Lower lobe of right lung (tissue), 2 donors: ENCODE data around the gene TSSK3. TPM values are rescaled to one million over a fixed set of nuclear protein-coding genes. Genes with fewer than 3 reads are reported as not detected.

Source experiments
- ATAC-seq, 2 donors: fragments of 200-7000 bp; cut with Tn5 transposase; one replicate each; pipeline ENCODE4 v1.9.1; 2020 to 2022; ENCODE audit warnings: mild to moderate bottlenecking in 2 of 2, moderate library complexity in 2 of 2
- DNase-seq: peaks from one replicate; pipeline ENCODE4 v3.0.0-alpha.2; 2020
- H3K27ac ChIP-seq: fragments of 200-600 bp; one replicate; pipeline ENCODE4 v1.8.0; 2022
- H3K27me3 ChIP-seq: fragments of 200-600 bp; one replicate; pipeline ENCODE4 v1.8.0; 2022; ENCODE audit warnings: low read depth
- H3K36me3 ChIP-seq: fragments of 200-600 bp; one replicate; pipeline ENCODE4 v1.8.0; 2022; ENCODE audit warnings: mild to moderate bottlenecking
- H3K4me1 ChIP-seq: fragments of 200-600 bp; one replicate; pipeline ENCODE4 v1.8.0; 2022
- H3K4me3 ChIP-seq: fragments of 200-600 bp; one replicate; pipeline ENCODE4 v1.8.0; 2022; ENCODE audit warnings: mild to moderate bottlenecking
- H3K9me3 ChIP-seq: fragments of 200-600 bp; one replicate; pipeline ENCODE4 v1.8.0; 2022
- CTCF ChIP-seq: fragments of 200-600 bp; IDR thresholded peaks from one replicate; pipeline ENCODE4 v1.8.0; 2022; ENCODE audit warnings: antibody characterized with exemption, mild to moderate bottlenecking
- intact Hi-C: fragments of 100-400 bp; cut with DNase I; formaldehyde crosslinking; loops from one replicate; pipeline ENCODE4 v1.11.0; 2022
- total RNA-seq: library from RNA; stranded (reverse); fragmentation: NEBNext Ultra II Directional; extraction: Animal tissue kit (Norgen Biotek cat#: 25700); gene quantifications from one replicate; pipeline ENCODE4 v1.2.1, GENCODE V29; 2021
- donor health status: DM: no; HTN: yes; CAD: no; lungs with severe emphysema.

The TSSK3 gene
- total RNA-seq, 1 donor from 2014 or later = 2.1 TPM

- no peaks in the 10 kb centered on the region for H3K36me3 ChIP-seq
- H3K9me3 ChIP-seq = no peaks in the 10 kb centered on the region
- no peaks in the 10 kb centered on the region for H3K4me1 ChIP-seq
- H3K27ac ChIP-seq = peak overlapping the region; percentile 26
- peak; percentile 95 to 97 for ATAC-seq
- peak; percentile 91 for TF ChIP-seq CTCF
- H3K27me3 ChIP-seq = no peaks in the 10 kb centered on the region
- H3K4me3 ChIP-seq = no peak overlapping the region
- peak; percentile 87 for DNase-seq
- intact Hi-C loops = no loop called here
Measured at GRCh38 chr1:32400876-32401631, 38.7 kb downstream of the TSSK3 start.

GRCh38 chr1:32404946-32405345, 42.6 kb downstream of the TSSK3 start:
- no peaks in the 10 kb centered on the region for H3K4me1 ChIP-seq
- DNase-seq (no peak), ATAC-seq (no peak)
- no peaks in the 10 kb centered on the region for H3K9me3 ChIP-seq
- intact Hi-C loops = no loop called here
- H3K27me3 ChIP-seq = no peaks in the 10 kb centered on the region
- H3K4me3 ChIP-seq = no peak overlapping the region
- H3K27ac ChIP-seq = no peak overlapping the region
- H3K36me3 ChIP-seq = no peaks in the 10 kb centered on the region
- no peak for TF ChIP-seq CTCF

GRCh38 chr1:32405672-32406467, 43.5 kb downstream of the TSSK3 start:
- Histone ChIP-seq H3K27ac (no peak overlapping the region), H3K27me3 (no peaks in the 10 kb centered on the region), H3K36me3 (no peaks in the 10 kb centered on the region), H3K9me3 (no peaks in the 10 kb centered on the region), H3K4me1 (no peaks in the 10 kb centered on the region), H3K4me3 (no peak overlapping the region)
- intact Hi-C loops = no loop called here
- DNase-seq = no peak
- ATAC-seq = peak in 1 of 2 donors; percentile 42
- TF ChIP-seq CTCF = no peak

GRCh38 chr1:32406629-32407111, 44.3 kb downstream of the TSSK3 start:
- Histone ChIP-seq H3K36me3 (no peaks in the 10 kb centered on the region), H3K4me1 (no peaks in the 10 kb centered on the region), H3K9me3 (no peaks in the 10 kb centered on the region), H3K27ac (no peak overlapping the region), H3K4me3 (no peak overlapping the region), H3K27me3 (no peaks in the 10 kb centered on the region)
- DNase-seq (no peak), ATAC-seq (no peak)
- intact Hi-C loops = no loop called here
- TF ChIP-seq CTCF = no peak

GRCh38 chr1:32411261-32411660, 48.9 kb downstream of the TSSK3 start:
- Histone ChIP-seq H3K4me1 (peaks cover 7% of the 10 kb centered on the region), H3K4me3 (no peak overlapping the region), H3K36me3 (no peaks in the 10 kb centered on the region), H3K27me3 (no peaks in the 10 kb centered on the region), H3K9me3 (no peaks in the 10 kb centered on the region), H3K27ac (no peak overlapping the region)
- no peak for DNase-seq
- intact Hi-C loops = no loop called here
- no peak for ATAC-seq
- no peak for TF ChIP-seq CTCF
